SU-DHL-6 (cell line): ENCODE measurements around the gene POU5F2.

ENCODE experiments used
- EZH2phosphoT487 ChIP-seq: fragments of 200-600 bp; sonication (generic), shearing (Covaris generic); conservative IDR thresholded peaks from 2 replicates; pipeline ENCODE4 v1.6.1; 2018; ENCODE audit warnings: mild to moderate bottlenecking, antibody characterized with exemption, low read length, moderate library complexity, mixed read lengths
- TF ChIP-seq, protein P1 (sequence below): fragments of 200-600 bp; sonication (generic); IDR thresholded peaks from one replicate; pipeline ENCODE4 v1.5.1; 2017; ENCODE audit warnings: antibody characterized with exemption, mild to moderate bottlenecking, low read length, moderate library complexity; ENCODE audit not compliant: insufficient read depth, poor library complexity, severe bottlenecking

DNA sequence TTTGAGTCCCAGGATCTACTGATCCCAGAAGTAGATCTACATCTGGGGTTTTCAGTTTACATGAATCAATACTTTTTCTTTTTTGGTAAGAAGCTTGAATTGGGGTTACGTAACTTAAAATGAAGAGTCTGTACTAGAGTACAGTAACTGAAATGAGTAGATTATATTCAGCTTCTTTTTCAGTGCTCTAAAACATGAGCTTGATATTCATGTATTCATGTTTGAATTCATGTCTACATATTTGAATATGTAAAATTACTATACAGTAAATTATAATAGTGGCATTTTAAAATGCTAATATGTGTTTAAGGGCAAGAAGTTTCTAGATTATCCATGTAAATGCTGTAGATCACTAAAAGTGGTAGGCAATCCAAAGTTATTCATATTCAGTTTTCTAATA lies 14.8 kb downstream of the POU5F2 start:
- TF ChIP-seq, protein P1, sequence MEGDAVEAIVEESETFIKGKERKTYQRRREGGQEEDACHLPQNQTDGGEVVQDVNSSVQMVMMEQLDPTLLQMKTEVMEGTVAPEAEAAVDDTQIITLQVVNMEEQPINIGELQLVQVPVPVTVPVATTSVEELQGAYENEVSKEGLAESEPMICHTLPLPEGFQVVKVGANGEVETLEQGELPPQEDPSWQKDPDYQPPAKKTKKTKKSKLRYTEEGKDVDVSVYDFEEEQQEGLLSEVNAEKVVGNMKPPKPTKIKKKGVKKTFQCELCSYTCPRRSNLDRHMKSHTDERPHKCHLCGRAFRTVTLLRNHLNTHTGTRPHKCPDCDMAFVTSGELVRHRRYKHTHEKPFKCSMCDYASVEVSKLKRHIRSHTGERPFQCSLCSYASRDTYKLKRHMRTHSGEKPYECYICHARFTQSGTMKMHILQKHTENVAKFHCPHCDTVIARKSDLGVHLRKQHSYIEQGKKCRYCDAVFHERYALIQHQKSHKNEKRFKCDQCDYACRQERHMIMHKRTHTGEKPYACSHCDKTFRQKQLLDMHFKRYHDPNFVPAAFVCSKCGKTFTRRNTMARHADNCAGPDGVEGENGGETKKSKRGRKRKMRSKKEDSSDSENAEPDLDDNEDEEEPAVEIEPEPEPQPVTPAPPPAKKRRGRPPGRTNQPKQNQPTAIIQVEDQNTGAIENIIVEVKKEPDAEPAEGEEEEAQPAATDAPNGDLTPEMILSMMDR = no peak
- no peak for TF ChIP-seq EZH2phosphoT487
